ENCODE data around the gene FIGN. TPM values are rescaled to one million over a fixed set of nuclear protein-coding genes. Genes with fewer than 3 reads are reported as not detected.
A peak's percentile ranks its signal among the peaks of the same experiment; 100 is the strongest.

FIGN gene
- total and polyA plus RNA-seq, 10 of the 15 experiments (the other 5 are each of a cell fraction or from before 2014, with no cell fraction given) = under 0.01 to 0.01 TPM; not detected in 8

DNA sequence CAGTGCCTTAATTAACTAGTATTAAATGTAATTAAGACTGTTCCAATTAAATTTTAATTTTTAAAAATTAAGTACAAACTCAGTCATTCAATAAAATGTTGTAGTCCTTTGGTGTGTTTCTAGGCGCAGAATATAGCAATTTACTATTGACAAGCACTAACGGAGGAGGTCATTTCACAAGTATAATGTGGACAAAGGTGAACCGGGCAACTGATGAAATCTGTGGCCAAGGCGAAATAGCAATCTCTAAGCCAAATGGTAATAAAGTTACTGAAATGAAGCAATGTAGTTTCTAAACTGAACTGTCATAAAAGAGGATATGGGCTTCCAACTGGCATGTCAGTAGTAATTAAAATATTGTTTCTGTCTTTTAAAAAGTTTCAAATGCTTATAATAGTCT lies 27.5 kb downstream of the FIGN start (continued):
- TF ChIP-seq, protein P1, sequence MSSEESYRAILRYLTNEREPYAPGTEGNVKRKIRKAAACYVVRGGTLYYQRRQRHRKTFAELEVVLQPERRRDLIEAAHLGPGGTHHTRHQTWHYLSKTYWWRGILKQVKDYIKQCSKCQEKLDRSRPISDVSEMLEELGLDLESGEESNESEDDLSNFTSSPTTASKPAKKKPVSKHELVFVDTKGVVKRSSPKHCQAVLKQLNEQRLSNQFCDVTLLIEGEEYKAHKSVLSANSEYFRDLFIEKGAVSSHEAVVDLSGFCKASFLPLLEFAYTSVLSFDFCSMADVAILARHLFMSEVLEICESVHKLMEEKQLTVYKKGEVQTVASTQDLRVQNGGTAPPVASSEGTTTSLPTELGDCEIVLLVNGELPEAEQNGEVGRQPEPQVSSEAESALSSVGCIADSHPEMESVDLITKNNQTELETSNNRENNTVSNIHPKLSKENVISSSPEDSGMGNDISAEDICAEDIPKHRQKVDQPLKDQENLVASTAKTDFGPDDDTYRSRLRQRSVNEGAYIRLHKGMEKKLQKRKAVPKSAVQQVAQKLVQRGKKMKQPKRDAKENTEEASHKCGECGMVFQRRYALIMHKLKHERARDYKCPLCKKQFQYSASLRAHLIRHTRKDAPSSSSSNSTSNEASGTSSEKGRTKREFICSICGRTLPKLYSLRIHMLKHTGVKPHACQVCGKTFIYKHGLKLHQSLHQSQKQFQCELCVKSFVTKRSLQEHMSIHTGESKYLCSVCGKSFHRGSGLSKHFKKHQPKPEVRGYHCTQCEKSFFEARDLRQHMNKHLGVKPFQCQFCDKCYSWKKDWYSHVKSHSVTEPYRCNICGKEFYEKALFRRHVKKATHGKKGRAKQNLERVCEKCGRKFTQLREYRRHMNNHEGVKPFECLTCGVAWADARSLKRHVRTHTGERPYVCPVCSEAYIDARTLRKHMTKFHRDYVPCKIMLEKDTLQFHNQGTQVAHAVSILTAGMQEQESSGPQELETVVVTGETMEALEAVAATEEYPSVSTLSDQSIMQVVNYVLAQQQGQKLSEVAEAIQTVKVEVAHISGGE (CRISPR knock-in tag; IDR thresholded peaks at IDR 0.05) = no peak
- TF ChIP-seq, protein P2, sequence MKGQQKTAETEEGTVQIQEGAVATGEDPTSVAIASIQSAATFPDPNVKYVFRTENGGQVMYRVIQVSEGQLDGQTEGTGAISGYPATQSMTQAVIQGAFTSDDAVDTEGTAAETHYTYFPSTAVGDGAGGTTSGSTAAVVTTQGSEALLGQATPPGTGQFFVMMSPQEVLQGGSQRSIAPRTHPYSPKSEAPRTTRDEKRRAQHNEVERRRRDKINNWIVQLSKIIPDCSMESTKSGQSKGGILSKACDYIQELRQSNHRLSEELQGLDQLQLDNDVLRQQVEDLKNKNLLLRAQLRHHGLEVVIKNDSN (IDR thresholded peaks at IDR 0.05; ENCODE audit: borderline replicate concordance, extremely low read length, insufficient read depth, low read depth, low read length) = no peak
- TF ChIP-seq GABPA (IDR thresholded peaks at IDR 0.05; ENCODE audit: low read depth) = no peak

DNA sequence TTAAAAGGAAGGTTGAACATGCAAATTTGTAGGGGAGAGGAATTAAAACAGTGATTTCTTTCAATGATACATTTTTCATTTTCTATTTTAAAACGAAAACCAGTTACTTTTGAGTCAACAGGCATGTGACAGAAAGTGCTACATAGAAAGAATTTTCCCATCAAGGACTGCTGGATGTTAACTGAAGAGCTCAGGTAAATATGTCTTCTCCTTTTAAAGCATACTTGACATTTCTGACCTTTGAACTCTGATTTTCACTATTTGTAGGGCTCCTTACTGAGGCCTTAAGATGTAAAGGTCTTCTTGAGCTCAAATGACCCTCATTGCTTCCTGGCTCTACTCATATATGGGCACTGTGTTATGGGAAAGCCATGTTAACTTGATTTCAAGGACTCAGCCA lies 32.4 kb downstream of the FIGN start:
- no peak overlapping the region for H3K9ac ChIP-seq (ENCODE audit: control insufficient read depth, insufficient read depth, low read length)
- no peak overlapping the region for H3K27ac ChIP-seq (ENCODE audit: control insufficient read depth, insufficient read depth)
- ChIA-PET SMC1A (ENCODE audit: uncharacterized antibody, unreplicated experiment) (interaction anchor here (0.9 kb wide), 1 partner anchor 33 kb away, joined by 3 read pairs; no protein-coding TSS in a partner anchor), CTCF (interaction anchor here (2.3 kb wide), 1 partner anchor 11 kb away, joined by 7 read pairs; no protein-coding TSS in a partner anchor), POLR2A (no interaction called here), RAD21 (ENCODE audit: unreplicated experiment) (interaction anchor here (0.9 kb wide), 1 partner anchor 11 kb away, joined by 3 read pairs; no protein-coding TSS in a partner anchor)
- H3K4me2 ChIP-seq (ENCODE audit: control insufficient read depth, insufficient read depth) = no peak overlapping the region
- DNase-seq (ENCODE audit: low read depth, low spot score) (no peak), FAIRE-seq (no peak), ATAC-seq (no peak; the same call in 1 of the 3 replicates)
- 0 out of 2 replicates have a peak overlapping the region, but pooled peaks have one; percentile 1 for H2AFZ ChIP-seq (ENCODE audit: control insufficient read depth, low read depth, low read length)
- in situ Hi-C loops (cut with MboI) (no loop called here), intact Hi-C loops (cut with micrococcal nuclease; ENCODE audit: unreplicated experiment) (no loop called here)
- no peaks in the 10 kb centered on the region for H3K27me3 ChIP-seq (replicated peaks in 1 of 2; ENCODE audit: control insufficient read depth in 2 of 2, insufficient read depth in 2 of 2, low read length in 1 of 2)
- no peaks in the 10 kb centered on the region for H3K36me3 ChIP-seq (ENCODE audit: control insufficient read depth in 2 of 2, insufficient read depth in 2 of 2, low read length in 1 of 2)
- TF ChIP-seq DPF2 (IDR thresholded peaks at IDR 0.05) (no peak), BHLHE40 (IDR thresholded peaks at IDR 0.05; ENCODE audit: borderline replicate concordance in 1 of 2, low read depth in 2 of 2, low read length in 1 of 2) (peak in 1 of 2 experiments; percentile 31; a peak in 1 of 4 replicates), NR2C1 (IDR thresholded peaks at IDR 0.05) (peak; percentile 48; the same call in 1 of the 2 replicates), NFYB (IDR thresholded peaks at IDR 0.05; ENCODE audit: insufficient read depth, low read depth, low read length) (no peak)
- TF ChIP-seq, protein P3, sequence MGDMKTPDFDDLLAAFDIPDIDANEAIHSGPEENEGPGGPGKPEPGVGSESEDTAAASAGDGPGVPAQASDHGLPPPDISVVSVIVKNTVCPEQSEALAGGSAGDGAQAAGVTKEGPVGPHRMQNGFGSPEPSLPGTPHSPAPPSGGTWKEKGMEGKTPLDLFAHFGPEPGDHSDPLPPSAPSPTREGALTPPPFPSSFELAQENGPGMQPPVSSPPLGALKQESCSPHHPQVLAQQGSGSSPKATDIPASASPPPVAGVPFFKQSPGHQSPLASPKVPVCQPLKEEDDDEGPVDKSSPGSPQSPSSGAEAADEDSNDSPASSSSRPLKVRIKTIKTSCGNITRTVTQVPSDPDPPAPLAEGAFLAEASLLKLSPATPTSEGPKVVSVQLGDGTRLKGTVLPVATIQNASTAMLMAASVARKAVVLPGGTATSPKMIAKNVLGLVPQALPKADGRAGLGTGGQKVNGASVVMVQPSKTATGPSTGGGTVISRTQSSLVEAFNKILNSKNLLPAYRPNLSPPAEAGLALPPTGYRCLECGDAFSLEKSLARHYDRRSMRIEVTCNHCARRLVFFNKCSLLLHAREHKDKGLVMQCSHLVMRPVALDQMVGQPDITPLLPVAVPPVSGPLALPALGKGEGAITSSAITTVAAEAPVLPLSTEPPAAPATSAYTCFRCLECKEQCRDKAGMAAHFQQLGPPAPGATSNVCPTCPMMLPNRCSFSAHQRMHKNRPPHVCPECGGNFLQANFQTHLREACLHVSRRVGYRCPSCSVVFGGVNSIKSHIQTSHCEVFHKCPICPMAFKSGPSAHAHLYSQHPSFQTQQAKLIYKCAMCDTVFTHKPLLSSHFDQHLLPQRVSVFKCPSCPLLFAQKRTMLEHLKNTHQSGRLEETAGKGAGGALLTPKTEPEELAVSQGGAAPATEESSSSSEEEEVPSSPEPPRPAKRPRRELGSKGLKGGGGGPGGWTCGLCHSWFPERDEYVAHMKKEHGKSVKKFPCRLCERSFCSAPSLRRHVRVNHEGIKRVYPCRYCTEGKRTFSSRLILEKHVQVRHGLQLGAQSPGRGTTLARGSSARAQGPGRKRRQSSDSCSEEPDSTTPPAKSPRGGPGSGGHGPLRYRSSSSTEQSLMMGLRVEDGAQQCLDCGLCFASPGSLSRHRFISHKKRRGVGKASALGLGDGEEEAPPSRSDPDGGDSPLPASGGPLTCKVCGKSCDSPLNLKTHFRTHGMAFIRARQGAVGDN (IDR thresholded peaks at IDR 0.05) = 0 out of 2 replicates have a peak, but pooled peaks have one; percentile 19
- TF ChIP-seq, protein P4, sequence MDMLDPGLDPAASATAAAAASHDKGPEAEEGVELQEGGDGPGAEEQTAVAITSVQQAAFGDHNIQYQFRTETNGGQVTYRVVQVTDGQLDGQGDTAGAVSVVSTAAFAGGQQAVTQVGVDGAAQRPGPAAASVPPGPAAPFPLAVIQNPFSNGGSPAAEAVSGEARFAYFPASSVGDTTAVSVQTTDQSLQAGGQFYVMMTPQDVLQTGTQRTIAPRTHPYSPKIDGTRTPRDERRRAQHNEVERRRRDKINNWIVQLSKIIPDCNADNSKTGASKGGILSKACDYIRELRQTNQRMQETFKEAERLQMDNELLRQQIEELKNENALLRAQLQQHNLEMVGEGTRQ (IDR thresholded peaks at IDR 0.05; ENCODE audit: borderline replicate concordance, low read depth, low read length) = no peak
- 0% methylated on average over 1 of the region's 1 CpG for WGBS (ENCODE audit: insufficient coverage, insufficient replicate concordance, low lambda C conversion rate, missing lambda C conversion rate)
- H3K4me3 ChIP-seq = no peak overlapping the region
- H3K4me1 ChIP-seq (ENCODE audit: control insufficient read depth, insufficient read depth, low read length) = no peaks in the 10 kb centered on the region
- H3K79me2 ChIP-seq (ENCODE audit: control insufficient read depth, insufficient read depth, low read length) = no peaks in the 10 kb centered on the region
- H4K20me1 ChIP-seq (ENCODE audit: control insufficient read depth, insufficient read depth) = no peaks in the 10 kb centered on the region
- BruUV-seq (replicated peaks) = no TSS peak
- H3K9me3 ChIP-seq (replicated peaks; ENCODE audit: control insufficient read depth, insufficient read depth, low read length) = no peaks in the 10 kb centered on the region; the same call in 2 of the 3 replicates
